GM19043 (cell line): ENCODE results near the gene NSDHL.

Experiments used
- ATAC-seq: cut with Tn5 transposase; IDR thresholded peaks from one replicate; pipeline ENCODE4 v1.9.1; 2021; ENCODE audit warnings: low read depth; ENCODE audit not compliant: unreplicated experiment

Gene NSDHL

GRCh38 chrX:152843852-152844251, 13.0 kb downstream of the NSDHL start:
- ATAC-seq: no peak

- ATAC-seq: no peak
These were observed 13.4 kb downstream of the NSDHL start for GRCh38 chrX:152844256-152844655.

- no peak for ATAC-seq
These were observed 14.9 kb downstream of the NSDHL start for GRCh38 chrX:152845618-152846240.

GRCh38 chrX:152847281-152847680, 16.4 kb downstream of the NSDHL start:
- no peak for ATAC-seq

- no peak for ATAC-seq
These were observed 19.6 kb downstream of the NSDHL start for GRCh38 chrX:152850465-152850864.

GRCh38 chrX:152853986-152854385, 23.1 kb downstream of the NSDHL start:
- ATAC-seq: no peak

- ATAC-seq: no peak
These were observed 30.3 kb downstream of the NSDHL start for GRCh38 chrX:152861116-152861515.

GRCh38 chrX:152861826-152862225, 31.0 kb downstream of the NSDHL start:
- ATAC-seq: no peak

GRCh38 chrX:152865232-152865920, 34.5 kb downstream of the NSDHL start:
- ATAC-seq: no peak

- no peak for ATAC-seq
These were observed 35.5 kb downstream of the NSDHL start for GRCh38 chrX:152866386-152866785.

- ATAC-seq: no peak
These were observed 39.1 kb downstream of the NSDHL start for GRCh38 chrX:152869972-152870371.

GRCh38 chrX:152871260-152871659, 40.4 kb downstream of the NSDHL start:
- no peak for ATAC-seq

- ATAC-seq: no peak
These were observed 41.7 kb downstream of the NSDHL start for GRCh38 chrX:152872522-152872921.

- ATAC-seq: no peak
These were observed 42.5 kb downstream of the NSDHL start for GRCh38 chrX:152873361-152873760.

- ATAC-seq: no peak
These were observed 46.3 kb downstream of the NSDHL start for GRCh38 chrX:152876931-152877840.

- ATAC-seq: no peak
These were observed 48.3 kb downstream of the NSDHL start for GRCh38 chrX:152878976-152879755.

- no peak for ATAC-seq
These were observed 50.4 kb downstream of the NSDHL start for GRCh38 chrX:152881289-152881688.

- ATAC-seq: no peak
These were observed 53.3 kb downstream of the NSDHL start for GRCh38 chrX:152884171-152884570.

GRCh38 chrX:152886716-152887115, 55.9 kb downstream of the NSDHL start:
- no peak for ATAC-seq

- no peak for ATAC-seq
These were observed 61.6 kb downstream of the NSDHL start for GRCh38 chrX:152892499-152892898.
